Activated CD4-positive, alpha-beta T cell treated with anti-CD3 and anti-CD28 coated beads, Interleukin-2, amount 10 ng/mL, durations not matched to agents 7 days and 5 days (primary cell): ENCODE data around the gene TIRAP. TPM values are rescaled to one million over a fixed set of nuclear protein-coding genes. Genes with fewer than 3 reads are reported as not detected.

Experiments
- CTCF ChIA-PET: fragments of 350-600 bp; sonication (Branson Sonifier 250); formaldehyde crosslinking; loops from one replicate; lab custom pipeline; 2021; ENCODE audit warnings: antibody characterized with exemption; lab: Charles Lee
- POLR2A ChIA-PET: fragments of 350-600 bp; sonication (Branson Sonifier 250); formaldehyde crosslinking; loops from one replicate; lab custom pipeline; 2021; ENCODE audit warnings: antibody characterized with exemption; lab: Charles Lee
- DNase-seq: peaks from one replicate; pipeline ENCODE4 v3.0.0-alpha.2; 2020
- H3K27ac Mint-ChIP-seq: one replicate; pipeline ENCODE4 v1.8.0; 2021; ENCODE audit warnings: mild to moderate bottlenecking, moderate library complexity, mixed read lengths
- H3K27me3 Mint-ChIP-seq: one replicate; pipeline ENCODE4 v1.8.0; 2021; ENCODE audit warnings: mixed read lengths
- H3K36me3 Mint-ChIP-seq: one replicate; pipeline ENCODE4 v1.8.0; 2021; ENCODE audit warnings: low read depth, mixed read lengths
- H3K4me1 Mint-ChIP-seq: one replicate; pipeline ENCODE4 v1.8.0; 2021; ENCODE audit warnings: mixed read lengths
- H3K4me3 Mint-ChIP-seq: one replicate; pipeline ENCODE4 v1.8.0; 2021; ENCODE audit warnings: mild to moderate bottlenecking, moderate library complexity, mixed read lengths
- H3K9me3 Mint-ChIP-seq: one replicate; pipeline ENCODE4 v1.8.0; 2021; ENCODE audit warnings: mixed read lengths
- total RNA-seq, 2 experiments: library from RNA; stranded (reverse); gene quantifications; one replicate each; pipeline ENCODE4 v1.2.3, GENCODE V29; 2021

The TIRAP gene
- total RNA-seq, 2 experiments from 2014 or later, result 13.5 to 14.0 TPM

GRCh38 chr11:126339073-126339862 is 56.4 kb downstream of the TIRAP start:
- H3K27me3 Mint-ChIP-seq, result no peaks in the 10 kb centered on the region
- no peak overlapping the region for H3K4me3 Mint-ChIP-seq
- CTCF ChIA-PET, result interaction anchor here (0.6 kb wide), 1 partner anchor 134 kb away, joined by 3 read pairs; no protein-coding TSS in a partner anchor

GRCh38 chr11:126339863-126340434 is 57.1 kb downstream of the TIRAP start:
- Mint-ChIP-seq H3K27ac (no peak overlapping the region), H3K9me3 (no peaks in the 10 kb centered on the region), H3K4me3 (no peak overlapping the region), H3K4me1 (peaks cover 25% of the 10 kb centered on the region), H3K36me3 (peaks cover 20% of the 10 kb centered on the region), H3K27me3 (no peaks in the 10 kb centered on the region)
- ChIA-PET POLR2A (no interaction called here), CTCF (interaction anchor here (0.6 kb wide), 1 partner anchor 135 kb away, joined by 3 read pairs; no protein-coding TSS in a partner anchor)
- DNase-seq, result no peak

More at GRCh38 chr11:126339073-126339862, 56.4 kb downstream of the TIRAP start:
- H3K4me1 Mint-ChIP-seq, result peaks cover 27% of the 10 kb centered on the region
- no peak for DNase-seq
- H3K27ac Mint-ChIP-seq, result peak overlapping the region; percentile 61
- POLR2A ChIA-PET, result no interaction called here
- no peaks in the 10 kb centered on the region for H3K9me3 Mint-ChIP-seq
- peaks cover 17% of the 10 kb centered on the region for H3K36me3 Mint-ChIP-seq

GRCh38 chr11:126340960-126341606 is 58.2 kb downstream of the TIRAP start:
- Mint-ChIP-seq H3K27me3 (no peaks in the 10 kb centered on the region), H3K9me3 (no peaks in the 10 kb centered on the region), H3K36me3 (peaks cover 23% of the 10 kb centered on the region), H3K4me3 (no peak overlapping the region), H3K27ac (no peak overlapping the region), H3K4me1 (peaks cover 24% of the 10 kb centered on the region)
- POLR2A ChIA-PET, result interaction anchor here (0.5 kb wide), 2 partner anchors 13 to 724 kb away, joined by 3 read pairs; no protein-coding TSS in a partner anchor
- DNase-seq, result no peak
- CTCF ChIA-PET, result no interaction called here

GRCh38 chr11:126341760-126342161 is 58.9 kb downstream of the TIRAP start:
- H3K9me3 Mint-ChIP-seq, result no peaks in the 10 kb centered on the region
- no peak overlapping the region for H3K4me3 Mint-ChIP-seq
- peaks cover 20% of the 10 kb centered on the region for H3K4me1 Mint-ChIP-seq
- CTCF ChIA-PET, result interaction anchor here (1.3 kb wide), 1 partner anchor 11 kb away, joined by 4 read pairs; no protein-coding TSS in a partner anchor
- H3K27me3 Mint-ChIP-seq, result no peaks in the 10 kb centered on the region
- peaks cover 21% of the 10 kb centered on the region for H3K36me3 Mint-ChIP-seq
- H3K27ac Mint-ChIP-seq, result no peak overlapping the region
- no peak for DNase-seq
- POLR2A ChIA-PET, result interaction anchor here (0.5 kb wide), 1 partner anchor 725 kb away, joined by 3 read pairs; no protein-coding TSS in a partner anchor

GRCh38 chr11:126343051-126343450 is 60.2 kb downstream of the TIRAP start:
- ChIA-PET CTCF (interaction anchor here (1.3 kb wide), 1 partner anchor 13 kb away, joined by 4 read pairs; no protein-coding TSS in a partner anchor), POLR2A (no interaction called here)

More at GRCh38 chr11:126343051-126343450, 60.2 kb downstream of the TIRAP start:
- H3K4me3 Mint-ChIP-seq, result no peak overlapping the region
- H3K9me3 Mint-ChIP-seq, result no peaks in the 10 kb centered on the region
- H3K27me3 Mint-ChIP-seq, result no peaks in the 10 kb centered on the region
- peaks cover 20% of the 10 kb centered on the region for H3K4me1 Mint-ChIP-seq
- H3K27ac Mint-ChIP-seq, result no peak overlapping the region
- no peak for DNase-seq
- peaks cover 21% of the 10 kb centered on the region for H3K36me3 Mint-ChIP-seq

Other genes starting within 250 kb of the TIRAP start
- gene CDON, start 220.2 kb upstream of the TIRAP start, total RNA-seq, result 1 to 10 TPM; 2.6 to 3.4 TPM
- gene RPUSD4, start 71.4 kb upstream of the TIRAP start, total RNA-seq, result 10 to 100 TPM; 30.7 to 32.5 TPM
- gene FAM118B, start 71.3 kb upstream of the TIRAP start, total RNA-seq, result 10 to 100 TPM in 1 of 2 experiments, 1 to 10 TPM in 1; 9.4 to 11.9 TPM
- 100 to 1,000 TPM; 107 to 110 TPM for gene SRPRA, start 14.2 kb upstream of the TIRAP start, total RNA-seq
- 10 to 100 TPM; 34.8 to 43.4 TPM for gene FOXRED1, start 13.9 kb upstream of the TIRAP start, total RNA-seq
- 10 to 100 TPM; 33.1 to 33.5 TPM for gene DCPS, start 21.0 kb downstream of the TIRAP start, total RNA-seq
- 1 to 10 TPM; 7.5 to 7.6 TPM for gene ST3GAL4, start 72.6 kb downstream of the TIRAP start, total RNA-seq